ENCODE data around the gene PHF2.

The PHF2 gene

DNA sequence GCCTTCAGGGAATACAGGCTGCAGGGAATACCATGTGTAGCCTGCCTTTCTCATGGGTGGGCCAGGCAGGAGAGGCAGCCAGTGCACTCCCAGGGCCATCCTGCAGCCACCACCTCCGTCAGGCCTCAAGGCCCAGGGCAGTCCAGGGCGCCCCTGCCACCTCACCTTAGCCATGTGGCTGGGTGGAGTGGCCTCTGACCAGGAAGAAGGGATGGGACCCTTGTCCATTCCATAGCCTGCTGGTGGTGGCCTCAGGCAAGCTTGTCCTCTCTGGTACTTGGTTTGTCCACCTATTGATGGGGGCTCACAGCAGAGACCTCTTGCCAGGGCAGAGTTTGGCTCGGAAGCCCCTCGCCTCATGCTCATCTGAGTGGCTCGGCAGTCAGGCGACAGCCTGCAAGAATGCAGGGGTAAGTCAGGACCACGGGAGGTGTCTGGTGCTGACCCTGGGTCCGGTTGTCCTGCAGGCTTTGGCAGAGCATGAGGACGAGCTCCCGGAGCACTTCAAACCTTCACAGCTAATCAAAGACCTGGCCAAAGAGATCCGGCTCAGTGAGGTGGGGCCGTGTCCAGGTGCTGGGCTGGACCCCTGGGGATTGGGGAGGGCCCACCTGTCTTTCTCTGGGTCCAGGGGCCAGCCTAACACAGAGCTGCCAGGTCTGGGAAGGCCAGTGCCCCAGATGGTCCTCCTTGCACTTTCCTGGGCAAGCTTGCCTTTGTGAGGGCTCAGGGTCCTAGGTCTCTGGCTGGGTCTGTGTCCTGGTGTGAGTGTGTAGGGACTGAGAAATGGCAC is 82.9 kb downstream of the PHF2 start:
- no CpG with 5 or more reads among the region's 12 CpGs for WGBS (ENCODE audit: extremely low coverage, insufficient coverage, insufficient read length)
- no peak overlapping the region for H3K27ac ChIP-seq (ENCODE audit: low read depth, low read length)
- H2AFZ ChIP-seq (ENCODE audit: insufficient read depth, low read length, poor library complexity) = no peak overlapping the region
- H3K4me2 ChIP-seq (ENCODE audit: low read length) = no peak overlapping the region
- H3K14ac ChIP-seq (ENCODE audit: low read length) = no peak overlapping the region
- H3K4ac ChIP-seq (ENCODE audit: low read depth, low read length) = no peak overlapping the region
- DNase-seq = no peak
- H2BK12ac ChIP-seq (ENCODE audit: low read length) = no peak overlapping the region
- H3K27me3 ChIP-seq (ENCODE audit: insufficient read depth, low read length) = no peaks in the 10 kb centered on the region
- H2BK5ac ChIP-seq (ENCODE audit: low read depth, low read length, poor library complexity) = no peak overlapping the region
- no peak overlapping the region for H4K8ac ChIP-seq (ENCODE audit: low read depth, low read length)
- H3K18ac ChIP-seq (ENCODE audit: low read length) = no peak overlapping the region
- no peaks in the 10 kb centered on the region for H3K4me1 ChIP-seq (ENCODE audit: control insufficient read depth in 1 of 2, insufficient read depth in 2 of 2, low read length in 2 of 2)
- H3K4me3 ChIP-seq (ENCODE audit: low read depth, low read length) = no peak overlapping the region
- no peaks in the 10 kb centered on the region for H3K79me2 ChIP-seq (ENCODE audit: control insufficient read depth, insufficient read depth, low read length, poor library complexity)
- no peak overlapping the region for H3K23ac ChIP-seq (ENCODE audit: low read length)
- H3K36me3 ChIP-seq (ENCODE audit: control insufficient read depth in 1 of 2, insufficient read depth in 2 of 2, low read length in 2 of 2) = peaks cover 26 to 50% of the 10 kb centered on the region in 2 experiments
- no peaks in the 10 kb centered on the region for H3K9me3 ChIP-seq (ENCODE audit: insufficient read depth, low read depth, low read length)
- no peak overlapping the region for H2BK120ac ChIP-seq (ENCODE audit: insufficient read depth, low read length, poor library complexity)
- H2AK5ac ChIP-seq (ENCODE audit: low read length) = no peak overlapping the region
- no peak overlapping the region for H4K91ac ChIP-seq (ENCODE audit: low read depth, low read length)
- no peak overlapping the region for H3K9ac ChIP-seq (ENCODE audit: low read length)
- H3K79me1 ChIP-seq (ENCODE audit: low read length) = no peaks in the 10 kb centered on the region
- H4K12ac ChIP-seq (ENCODE audit: low read depth, low read length) = no peak overlapping the region

DNA sequence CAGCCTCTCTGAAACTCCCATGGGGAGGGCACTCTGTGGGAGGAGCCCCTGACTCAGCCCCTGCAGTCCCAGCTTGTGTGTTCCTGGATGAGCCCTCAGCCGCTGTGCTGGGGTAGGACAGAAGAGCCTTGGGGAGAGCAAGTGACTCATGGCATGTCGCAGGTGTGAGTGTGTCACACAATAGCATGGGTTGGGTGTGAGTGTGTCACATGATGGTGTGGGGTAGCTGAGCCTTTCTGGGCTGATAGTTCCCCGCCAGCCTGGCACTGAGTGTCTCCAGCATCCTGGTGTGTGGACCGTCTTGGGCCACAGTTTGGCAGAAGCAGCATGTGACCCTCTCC is 83.4 kb downstream of the PHF2 start:
- DNase-seq = no peak
- Histone ChIP-seq H2AFZ (ENCODE audit: insufficient read depth, low read length, poor library complexity) (no peak overlapping the region), H3K79me2 (ENCODE audit: control insufficient read depth, insufficient read depth, low read length, poor library complexity) (no peaks in the 10 kb centered on the region), H4K8ac (ENCODE audit: low read depth, low read length) (no peak overlapping the region), H2BK120ac (ENCODE audit: insufficient read depth, low read length, poor library complexity) (no peak overlapping the region), H2BK12ac (ENCODE audit: low read length) (no peak overlapping the region), H4K91ac (ENCODE audit: low read depth, low read length) (no peak overlapping the region), H2BK5ac (ENCODE audit: low read depth, low read length, poor library complexity) (no peak overlapping the region), H3K9ac (ENCODE audit: low read length) (no peak overlapping the region), H3K14ac (ENCODE audit: low read length) (no peak overlapping the region), H3K4me1 (ENCODE audit: control insufficient read depth in 1 of 2, insufficient read depth in 2 of 2, low read length in 2 of 2) (no peaks in the 10 kb centered on the region), H3K9me3 (ENCODE audit: insufficient read depth, low read depth, low read length) (no peaks in the 10 kb centered on the region), H3K36me3 (ENCODE audit: control insufficient read depth in 1 of 2, insufficient read depth in 2 of 2, low read length in 2 of 2) (peaks cover 20 to 46% of the 10 kb centered on the region in 2 experiments), H3K4me2 (ENCODE audit: low read length) (no peak overlapping the region), H4K12ac (ENCODE audit: low read depth, low read length) (no peak overlapping the region), H3K4me3 (ENCODE audit: low read depth, low read length) (no peak overlapping the region), H3K27me3 (ENCODE audit: insufficient read depth, low read length) (no peaks in the 10 kb centered on the region), H3K4ac (ENCODE audit: low read depth, low read length) (no peak overlapping the region), H3K23ac (ENCODE audit: low read length) (no peak overlapping the region), H2AK5ac (ENCODE audit: low read length) (no peak overlapping the region), H3K27ac (ENCODE audit: low read depth, low read length) (no peak overlapping the region), H3K18ac (ENCODE audit: low read length) (no peak overlapping the region), H3K79me1 (ENCODE audit: low read length) (no peaks in the 10 kb centered on the region)
- no CpG with 5 or more reads among the region's 4 CpGs for WGBS (ENCODE audit: extremely low coverage, insufficient coverage, insufficient read length)

DNA sequence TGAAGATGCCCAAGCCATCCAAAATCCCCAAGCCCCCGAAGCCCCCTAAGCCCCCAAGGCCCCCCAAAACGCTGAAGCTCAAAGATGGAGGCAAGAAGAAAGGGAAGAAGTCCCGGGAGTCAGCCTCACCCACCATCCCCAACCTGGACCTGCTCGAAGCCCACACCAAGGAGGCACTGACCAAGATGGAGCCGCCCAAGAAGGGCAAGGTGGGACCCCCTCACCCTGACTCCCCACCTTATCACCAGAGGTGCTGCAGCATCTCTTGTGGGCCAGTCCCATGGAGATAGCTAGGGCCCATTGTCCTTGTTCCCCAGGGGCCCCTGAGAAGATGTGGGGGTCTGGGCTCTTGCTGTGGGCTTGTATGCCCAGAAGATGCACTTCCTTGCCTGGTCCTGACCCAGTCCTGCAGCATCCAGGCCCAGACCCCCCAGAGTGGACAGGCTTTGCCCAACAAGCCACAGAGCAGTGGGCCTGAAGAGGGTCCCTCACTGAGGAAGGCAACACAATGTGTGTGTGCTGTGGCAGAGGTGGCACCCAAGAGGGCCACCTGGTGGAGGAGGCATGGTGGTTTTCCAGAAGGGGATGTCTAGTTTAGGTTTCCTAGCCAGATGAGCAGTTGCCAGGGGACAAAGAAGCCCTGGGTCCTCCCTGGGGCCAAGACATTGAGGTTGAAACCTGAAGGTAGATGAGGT is 84.1 kb downstream of the PHF2 start:
- Histone ChIP-seq H3K4me3 (ENCODE audit: low read depth, low read length) (no peak overlapping the region), H3K4me2 (ENCODE audit: low read length) (no peak overlapping the region), H3K36me3 (ENCODE audit: control insufficient read depth in 1 of 2, insufficient read depth in 2 of 2, low read length in 2 of 2) (peaks cover 20 to 49% of the 10 kb centered on the region in 2 experiments), H4K12ac (ENCODE audit: low read depth, low read length) (no peak overlapping the region), H3K18ac (ENCODE audit: low read length) (no peak overlapping the region), H3K79me2 (ENCODE audit: control insufficient read depth, insufficient read depth, low read length, poor library complexity) (no peaks in the 10 kb centered on the region), H2AFZ (ENCODE audit: insufficient read depth, low read length, poor library complexity) (no peak overlapping the region), H3K27me3 (ENCODE audit: insufficient read depth, low read length) (no peaks in the 10 kb centered on the region), H3K9me3 (ENCODE audit: insufficient read depth, low read depth, low read length) (no peaks in the 10 kb centered on the region), H2BK120ac (ENCODE audit: insufficient read depth, low read length, poor library complexity) (no peak overlapping the region), H3K79me1 (ENCODE audit: low read length) (no peaks in the 10 kb centered on the region), H3K27ac (ENCODE audit: low read depth, low read length) (no peak overlapping the region), H3K4ac (ENCODE audit: low read depth, low read length) (no peak overlapping the region), H4K91ac (ENCODE audit: low read depth, low read length) (no peak overlapping the region), H2BK5ac (ENCODE audit: low read depth, low read length, poor library complexity) (no peak overlapping the region), H3K4me1 (ENCODE audit: control insufficient read depth in 1 of 2, insufficient read depth in 2 of 2, low read length in 2 of 2) (no peaks in the 10 kb centered on the region), H3K23ac (ENCODE audit: low read length) (no peak overlapping the region), H2BK12ac (ENCODE audit: low read length) (no peak overlapping the region), H4K8ac (ENCODE audit: low read depth, low read length) (no peak overlapping the region), H2AK5ac (ENCODE audit: low read length) (no peak overlapping the region), H3K14ac (ENCODE audit: low read length) (no peak overlapping the region), H3K9ac (ENCODE audit: low read length) (no peak overlapping the region)
- WGBS (ENCODE audit: extremely low coverage, insufficient coverage, insufficient read length) = no CpG with 5 or more reads among the region's 5 CpGs
- no peak for DNase-seq

DNA sequence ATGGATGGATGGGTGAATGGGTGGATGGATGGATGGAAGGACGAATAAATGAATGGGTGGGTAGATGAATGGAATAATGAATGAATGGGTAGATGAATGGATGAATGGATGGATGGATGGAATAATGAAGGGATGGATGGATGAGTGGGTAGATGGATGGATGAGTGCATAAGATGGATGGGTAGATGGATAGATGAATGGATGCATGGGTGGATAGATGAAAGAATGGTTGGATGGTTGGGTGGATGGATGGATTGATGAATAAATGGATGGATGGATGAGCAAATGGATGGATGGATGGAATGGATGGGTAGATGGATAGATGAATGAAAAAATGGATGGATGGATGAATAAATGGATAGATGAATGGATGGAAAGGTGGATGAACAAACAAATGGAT is 85.2 kb downstream of the PHF2 start:
- H2BK12ac ChIP-seq (ENCODE audit: low read length) = no peak overlapping the region
- H3K27ac ChIP-seq (ENCODE audit: low read depth, low read length) = no peak overlapping the region
- no peaks in the 10 kb centered on the region for H3K9me3 ChIP-seq (ENCODE audit: insufficient read depth, low read depth, low read length)
- DNase-seq = no peak
- H4K12ac ChIP-seq (ENCODE audit: low read depth, low read length) = no peak overlapping the region
- H2AFZ ChIP-seq (ENCODE audit: insufficient read depth, low read length, poor library complexity) = no peak overlapping the region
- H3K18ac ChIP-seq (ENCODE audit: low read length) = no peak overlapping the region
- H3K4me1 ChIP-seq (ENCODE audit: control insufficient read depth in 1 of 2, insufficient read depth in 2 of 2, low read length in 2 of 2) = no peaks in the 10 kb centered on the region
- H3K27me3 ChIP-seq (ENCODE audit: insufficient read depth, low read length) = no peaks in the 10 kb centered on the region
- no peak overlapping the region for H3K4me3 ChIP-seq (ENCODE audit: low read depth, low read length)
- 100% methylated on average over 1 of the region's 1 CpG for WGBS (ENCODE audit: extremely low coverage, insufficient coverage, insufficient read length)
- no peak overlapping the region for H3K14ac ChIP-seq (ENCODE audit: low read length)
- peaks cover 23 to 49% of the 10 kb centered on the region in 2 experiments for H3K36me3 ChIP-seq (ENCODE audit: control insufficient read depth in 1 of 2, insufficient read depth in 2 of 2, low read length in 2 of 2)
- H3K23ac ChIP-seq (ENCODE audit: low read length) = no peak overlapping the region
- no peak overlapping the region for H3K4me2 ChIP-seq (ENCODE audit: low read length)
- H3K79me2 ChIP-seq (ENCODE audit: control insufficient read depth, insufficient read depth, low read length, poor library complexity) = no peaks in the 10 kb centered on the region
- H4K8ac ChIP-seq (ENCODE audit: low read depth, low read length) = no peak overlapping the region
- no peak overlapping the region for H2AK5ac ChIP-seq (ENCODE audit: low read length)
- no peak overlapping the region for H3K4ac ChIP-seq (ENCODE audit: low read depth, low read length)
- H3K9ac ChIP-seq (ENCODE audit: low read length) = no peak overlapping the region
- H2BK120ac ChIP-seq (ENCODE audit: insufficient read depth, low read length, poor library complexity) = no peak overlapping the region
- H2BK5ac ChIP-seq (ENCODE audit: low read depth, low read length, poor library complexity) = no peak overlapping the region
- no peaks in the 10 kb centered on the region for H3K79me1 ChIP-seq (ENCODE audit: low read length)
- no peak overlapping the region for H4K91ac ChIP-seq (ENCODE audit: low read depth, low read length)
